ENCODE results near the gene UBE2L5.

Gene UBE2L5

DNA sequence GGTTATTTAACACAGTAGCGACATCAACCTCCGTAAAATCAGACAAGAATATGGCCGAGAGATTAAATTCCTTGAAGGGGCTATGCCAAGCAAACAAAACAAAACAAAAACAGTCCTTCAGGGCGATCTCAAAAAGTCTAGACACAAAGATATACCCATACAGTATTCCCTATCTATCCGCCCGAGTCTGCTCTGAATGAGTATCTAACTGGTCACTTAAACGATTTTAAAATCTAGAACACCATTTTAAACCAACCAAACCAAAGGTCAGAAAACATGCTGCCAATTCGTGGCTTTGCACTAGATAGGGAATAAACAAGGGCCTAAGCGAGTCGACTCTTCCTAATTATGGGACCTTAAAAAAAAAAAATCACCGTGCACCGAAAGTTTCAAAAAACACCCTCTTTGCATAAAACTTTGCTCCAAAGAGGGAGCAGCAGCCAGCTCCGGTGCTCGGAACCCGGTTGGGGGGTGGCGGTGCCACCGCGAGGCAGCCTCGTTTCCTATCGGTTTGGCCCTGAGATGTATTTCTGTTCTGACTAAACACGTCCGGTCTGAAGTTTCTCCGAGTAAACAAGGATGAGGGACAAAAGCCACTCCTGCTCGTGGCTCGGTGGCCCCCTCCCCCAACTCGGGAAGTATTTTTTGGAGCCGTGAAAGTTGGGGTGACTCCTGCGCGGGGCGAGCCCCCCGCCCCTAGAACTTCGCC lies 41.6 kb downstream of the UBE2L5 start:
- peak overlapping the region; percentile 90 for H3K4me3 ChIP-seq (ENCODE audit: low read depth, low read length, poor library complexity, severe bottlenecking)
- no peak overlapping the region for H2AFZ ChIP-seq (ENCODE audit: low read length)
- no peaks in the 10 kb centered on the region for H3K9me2 ChIP-seq (ENCODE audit: low read depth, low read length)
- peaks cover 33% of the 10 kb centered on the region for H3K79me2 ChIP-seq (ENCODE audit: insufficient read depth, low read length)
- H3K9ac ChIP-seq (ENCODE audit: low read length): peak overlapping the region; percentile 95
- TF ChIP-seq, protein P1, sequence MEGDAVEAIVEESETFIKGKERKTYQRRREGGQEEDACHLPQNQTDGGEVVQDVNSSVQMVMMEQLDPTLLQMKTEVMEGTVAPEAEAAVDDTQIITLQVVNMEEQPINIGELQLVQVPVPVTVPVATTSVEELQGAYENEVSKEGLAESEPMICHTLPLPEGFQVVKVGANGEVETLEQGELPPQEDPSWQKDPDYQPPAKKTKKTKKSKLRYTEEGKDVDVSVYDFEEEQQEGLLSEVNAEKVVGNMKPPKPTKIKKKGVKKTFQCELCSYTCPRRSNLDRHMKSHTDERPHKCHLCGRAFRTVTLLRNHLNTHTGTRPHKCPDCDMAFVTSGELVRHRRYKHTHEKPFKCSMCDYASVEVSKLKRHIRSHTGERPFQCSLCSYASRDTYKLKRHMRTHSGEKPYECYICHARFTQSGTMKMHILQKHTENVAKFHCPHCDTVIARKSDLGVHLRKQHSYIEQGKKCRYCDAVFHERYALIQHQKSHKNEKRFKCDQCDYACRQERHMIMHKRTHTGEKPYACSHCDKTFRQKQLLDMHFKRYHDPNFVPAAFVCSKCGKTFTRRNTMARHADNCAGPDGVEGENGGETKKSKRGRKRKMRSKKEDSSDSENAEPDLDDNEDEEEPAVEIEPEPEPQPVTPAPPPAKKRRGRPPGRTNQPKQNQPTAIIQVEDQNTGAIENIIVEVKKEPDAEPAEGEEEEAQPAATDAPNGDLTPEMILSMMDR (IDR thresholded peaks at IDR 0.05; ENCODE audit: low read length): no peak
- TF ChIP-seq EZH2 (IDR thresholded peaks at IDR 0.05; ENCODE audit: borderline replicate concordance, low read length): no peak
- H3K27me3 ChIP-seq (ENCODE audit: insufficient read depth, low read length): no peaks in the 10 kb centered on the region
- H3K27ac ChIP-seq (ENCODE audit: low read depth, low read length, poor library complexity, severe bottlenecking): peak overlapping the region; percentile 92
- H3K9me3 ChIP-seq (ENCODE audit: low read length): no peaks in the 10 kb centered on the region
- no peaks in the 10 kb centered on the region for H4K20me1 ChIP-seq (ENCODE audit: insufficient read depth, low read length)
- peaks cover 21% of the 10 kb centered on the region for H3F3A ChIP-seq (ENCODE audit: insufficient read depth, low read length)
- peaks cover 44% of the 10 kb centered on the region for H3K36me3 ChIP-seq (ENCODE audit: insufficient read depth, low read length)
- peaks cover 57% of the 10 kb centered on the region for H3K4me1 ChIP-seq (ENCODE audit: insufficient read depth, low read length, severe bottlenecking)
- H3K4me2 ChIP-seq (ENCODE audit: low read length): peak overlapping the region; percentile 93

GRCh38 chr13:30464496-30465342 lies 42.4 kb downstream of the UBE2L5 start:
- H3K36me3 ChIP-seq (ENCODE audit: insufficient read depth, low read length): peaks cover 36% of the 10 kb centered on the region
- H3F3A ChIP-seq (ENCODE audit: insufficient read depth, low read length): peaks cover 17% of the 10 kb centered on the region; the same call in 1 of the 2 replicates
- peaks cover 50% of the 10 kb centered on the region for H3K4me1 ChIP-seq (ENCODE audit: insufficient read depth, low read length, severe bottlenecking)
- H3K4me3 ChIP-seq (ENCODE audit: low read depth, low read length, poor library complexity, severe bottlenecking): peak overlapping the region; percentile 90
- peaks cover 33% of the 10 kb centered on the region for H3K79me2 ChIP-seq (ENCODE audit: insufficient read depth, low read length)
- no peaks in the 10 kb centered on the region for H3K9me2 ChIP-seq (ENCODE audit: low read depth, low read length)
- H3K4me2 ChIP-seq (ENCODE audit: low read length): peak overlapping the region; percentile 93
- peak overlapping the region; percentile 92 for H3K27ac ChIP-seq (ENCODE audit: low read depth, low read length, poor library complexity, severe bottlenecking)
- H3K27me3 ChIP-seq (ENCODE audit: insufficient read depth, low read length): no peaks in the 10 kb centered on the region
- TF ChIP-seq, protein P1 (IDR thresholded peaks at IDR 0.05; ENCODE audit: low read length): no peak
- no peak for TF ChIP-seq EZH2 (IDR thresholded peaks at IDR 0.05; ENCODE audit: borderline replicate concordance, low read length)
- no peaks in the 10 kb centered on the region for H4K20me1 ChIP-seq (ENCODE audit: insufficient read depth, low read length)
- peak overlapping the region; percentile 95 for H3K9ac ChIP-seq (ENCODE audit: low read length)
- no peak overlapping the region for H2AFZ ChIP-seq (ENCODE audit: low read length)
- no peaks in the 10 kb centered on the region for H3K9me3 ChIP-seq (ENCODE audit: low read length)

GRCh38 chr13:30465343-30465592 lies 43.0 kb downstream of the UBE2L5 start:
- Histone ChIP-seq H4K20me1 (ENCODE audit: insufficient read depth, low read length) (no peaks in the 10 kb centered on the region), H3K27ac (ENCODE audit: low read depth, low read length, poor library complexity, severe bottlenecking) (peak overlapping the region; percentile 83), H3K4me2 (ENCODE audit: low read length) (peak overlapping the region; percentile 49; the same call in 1 of the 2 replicates), H3K9me3 (ENCODE audit: low read length) (no peaks in the 10 kb centered on the region), H3K4me1 (ENCODE audit: insufficient read depth, low read length, severe bottlenecking) (peaks cover 46% of the 10 kb centered on the region), H3K4me3 (ENCODE audit: low read depth, low read length, poor library complexity, severe bottlenecking) (peak overlapping the region; percentile 93), H2AFZ (ENCODE audit: low read length) (no peak overlapping the region), H3K9ac (ENCODE audit: low read length) (peak overlapping the region; percentile 98), H3K9me2 (ENCODE audit: low read depth, low read length) (no peaks in the 10 kb centered on the region), H3F3A (ENCODE audit: insufficient read depth, low read length) (peaks cover 17% of the 10 kb centered on the region; the same call in 1 of the 2 replicates), H3K36me3 (ENCODE audit: insufficient read depth, low read length) (peaks cover 33% of the 10 kb centered on the region), H3K79me2 (ENCODE audit: insufficient read depth, low read length) (peaks cover 33% of the 10 kb centered on the region), H3K27me3 (ENCODE audit: insufficient read depth, low read length) (no peaks in the 10 kb centered on the region)
- TF ChIP-seq, protein P1 (IDR thresholded peaks at IDR 0.05; ENCODE audit: low read length): no peak
- TF ChIP-seq EZH2 (IDR thresholded peaks at IDR 0.05; ENCODE audit: borderline replicate concordance, low read length): no peak

Data from OCI-LY1 (cell line).